GM12874 (cell line): ENCODE measurements around the gene FAM118B.
A peak's percentile ranks its signal among the peaks of the same experiment; 100 is the strongest.

Experiments used
- CTCF ChIP-seq: IDR thresholded peaks from 2 replicates; pipeline ENCODE4 v1.5.1; 2011; ENCODE audit warnings: low read depth, mild to moderate bottlenecking, control low read depth, low read length, moderate library complexity; ENCODE audit not compliant: insufficient read depth

FAM118B gene

GRCh38 chr11:126188332-126189108, 23.1 kb upstream of the FAM118B start:
- no peak for TF ChIP-seq CTCF

- no peak for TF ChIP-seq CTCF
Measured at GRCh38 chr11:126189109-126189929, 22.3 kb upstream of the FAM118B start.

GRCh38 chr11:126190792-126191191, 20.8 kb upstream of the FAM118B start:
- TF ChIP-seq CTCF = no peak

- no peak for TF ChIP-seq CTCF
Measured at GRCh38 chr11:126191379-126192073, 20.1 kb upstream of the FAM118B start.

GRCh38 chr11:126192361-126192760, 19.2 kb upstream of the FAM118B start:
- TF ChIP-seq CTCF = no peak

- TF ChIP-seq CTCF = no peak
Measured at GRCh38 chr11:126193038-126193478, 18.5 kb upstream of the FAM118B start.

GRCh38 chr11:126194121-126194543, 17.4 kb upstream of the FAM118B start:
- peak; percentile 40; the same call in 1 of the 2 replicates for TF ChIP-seq CTCF
